GM18505 (cell line): ENCODE results near the gene APOA4.

Source experiments
- ATAC-seq: cut with Tn5 transposase; IDR thresholded peaks from one replicate; pipeline ENCODE4 v1.9.1; 2021; ENCODE audit not compliant: unreplicated experiment
- POLR2A ChIP-seq: IDR thresholded peaks from 4 replicates; pipeline ENCODE4 v1.6.1; 2011; ENCODE audit warnings: borderline replicate concordance; ENCODE audit not compliant: insufficient read depth, insufficient read length; ENCODE audit errors: extremely low read depth

APOA4 gene

DNA sequence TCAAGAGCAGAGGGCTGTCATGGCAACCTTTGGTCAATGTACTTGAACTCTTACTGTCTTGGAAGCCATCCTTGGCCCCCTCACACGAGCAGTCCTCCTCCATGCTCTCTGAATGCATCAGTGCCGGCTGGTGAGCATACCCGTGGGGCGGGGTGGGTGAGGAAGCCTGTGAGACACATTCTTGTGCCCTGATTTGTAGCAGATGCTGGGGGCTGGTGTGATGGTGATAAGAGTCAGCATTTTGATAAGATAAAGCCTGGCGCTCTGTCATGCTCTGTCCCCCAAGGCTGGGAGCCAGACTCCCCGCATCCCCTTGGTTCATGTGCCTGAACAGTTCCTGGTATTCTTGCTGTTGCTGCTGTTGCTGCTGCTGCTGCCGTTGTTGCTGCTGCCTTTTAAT is 34.8 kb upstream of the APOA4 start:
- TF ChIP-seq POLR2A, result no peak
- ATAC-seq, result no peak

DNA sequence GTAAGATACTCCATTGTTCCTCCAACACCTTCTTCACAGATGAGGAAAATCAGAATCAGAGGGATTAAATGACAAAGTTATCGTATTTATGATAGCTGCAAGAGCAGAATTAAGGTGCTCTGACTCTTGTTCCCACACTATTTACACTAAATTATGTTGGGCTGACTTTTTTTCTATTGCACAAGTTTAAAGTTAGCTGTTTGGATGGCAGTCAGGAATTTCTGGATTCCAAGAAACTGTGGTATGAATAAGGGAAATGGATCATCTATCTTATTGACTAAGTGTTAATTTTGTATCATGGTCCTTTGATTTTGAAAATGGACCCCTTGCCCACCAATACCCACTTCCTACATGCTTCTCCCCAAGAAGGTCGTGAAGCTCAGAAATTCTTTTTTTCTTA is 34.2 kb upstream of the APOA4 start:
- TF ChIP-seq POLR2A, result no peak
- ATAC-seq, result no peak

DNA sequence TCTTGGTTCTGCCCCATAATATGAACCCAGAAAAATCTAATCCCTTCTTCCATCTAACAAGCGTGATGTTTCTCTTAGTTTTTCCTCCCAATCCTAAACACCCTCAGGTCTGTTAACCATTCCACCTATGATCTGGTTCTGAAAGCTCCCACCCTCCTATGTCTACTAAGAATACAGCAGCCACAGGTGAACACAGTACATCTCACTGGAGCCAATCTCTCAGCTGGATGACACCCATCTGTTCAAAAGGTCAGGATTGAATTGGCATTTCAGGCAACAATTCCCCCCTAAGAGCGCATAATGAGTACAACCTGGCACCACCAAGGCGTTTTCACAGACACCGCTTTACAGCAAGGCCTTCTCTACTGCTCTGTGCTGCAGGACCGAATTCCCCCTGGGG is 33.3 kb upstream of the APOA4 start:
- ATAC-seq, result no peak
- TF ChIP-seq POLR2A, result no peak

DNA sequence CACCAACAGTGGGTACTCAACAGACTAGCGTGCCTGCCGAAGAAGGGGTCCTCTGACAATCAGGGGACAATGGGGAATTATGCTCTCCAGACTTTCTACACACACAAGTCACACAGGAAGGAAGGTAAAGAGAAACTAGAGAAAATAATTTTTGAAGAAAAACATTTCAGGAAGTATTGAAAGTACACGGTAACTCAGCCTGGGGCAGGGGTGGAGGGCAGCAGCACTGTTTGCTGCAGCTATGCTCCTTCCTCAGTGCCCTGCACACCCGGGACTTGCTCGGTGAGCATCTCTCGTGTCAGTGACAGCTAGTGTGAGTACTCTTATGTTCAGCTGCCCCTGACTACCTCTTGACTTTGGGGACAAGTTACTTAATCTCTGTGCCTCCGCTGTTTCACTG is 32.3 kb upstream of the APOA4 start:
- no peak for TF ChIP-seq POLR2A
- no peak for ATAC-seq

DNA sequence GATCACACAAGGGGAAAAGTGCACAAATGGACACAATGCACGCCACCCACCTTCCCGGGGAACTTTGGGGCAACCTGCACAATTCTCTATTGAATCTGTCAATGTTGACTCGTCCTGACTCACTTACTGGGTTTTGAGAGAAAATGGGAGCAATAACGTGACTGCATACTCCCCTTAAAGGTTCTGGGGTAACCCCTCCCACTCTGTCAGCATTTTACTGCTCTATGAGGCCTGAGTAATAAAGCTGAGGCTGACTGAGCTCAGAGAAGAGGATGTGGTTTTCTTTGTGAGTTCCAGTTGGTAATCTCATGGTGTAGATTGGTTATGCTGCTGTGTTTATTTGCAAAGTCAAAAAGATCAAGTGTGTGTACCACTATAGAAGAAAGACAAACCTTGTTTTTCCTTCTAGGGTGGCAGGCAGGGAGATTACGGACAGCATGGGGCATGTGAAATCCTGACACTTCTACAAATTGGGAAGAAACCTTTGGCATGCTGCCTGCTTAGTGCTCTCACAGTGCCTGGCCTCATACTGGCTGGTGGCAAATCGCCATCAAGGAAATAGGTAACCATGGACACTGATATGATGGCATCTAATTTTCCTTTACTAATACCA is 30.5 kb upstream of the APOA4 start:
- TF ChIP-seq POLR2A, result no peak
- ATAC-seq, result peak; percentile 82

DNA sequence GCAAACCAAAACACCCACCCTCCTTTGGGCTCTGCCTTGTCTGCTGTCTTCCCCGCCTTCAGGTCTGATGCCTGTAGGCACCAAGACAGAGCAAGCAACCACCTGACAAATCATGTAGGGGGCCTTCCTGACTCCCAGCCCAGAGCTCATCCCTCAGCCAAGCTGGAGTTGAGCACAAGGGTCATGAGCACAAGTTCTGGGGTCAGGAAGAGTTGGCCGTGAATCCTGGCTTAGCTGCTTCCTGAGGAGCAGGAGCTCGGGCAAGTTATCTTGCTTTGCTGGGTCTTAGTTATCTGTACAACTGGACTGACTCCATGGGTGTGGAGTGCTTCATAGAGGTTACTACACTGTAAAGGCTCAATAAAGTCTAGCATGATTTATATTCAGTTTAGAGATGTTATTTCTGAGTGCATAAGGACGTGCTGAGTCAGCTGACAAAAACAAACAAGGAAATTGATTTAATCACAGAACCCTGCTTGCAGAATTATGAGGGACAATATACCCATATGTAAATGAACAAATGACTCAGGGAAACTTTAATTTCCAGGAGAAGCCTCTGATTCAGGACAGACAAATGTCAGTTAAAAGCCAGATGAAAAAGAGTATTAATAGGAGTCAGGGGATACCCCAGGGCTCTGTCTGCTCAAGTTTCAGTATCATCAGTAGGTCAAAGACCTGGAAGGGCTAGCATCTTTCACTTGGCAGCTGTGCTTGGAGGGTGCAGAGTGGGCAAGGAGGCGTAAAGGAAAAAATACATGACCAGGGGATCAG is 29.3 kb upstream of the APOA4 start:
- ATAC-seq, result no peak
- TF ChIP-seq POLR2A, result no peak

DNA sequence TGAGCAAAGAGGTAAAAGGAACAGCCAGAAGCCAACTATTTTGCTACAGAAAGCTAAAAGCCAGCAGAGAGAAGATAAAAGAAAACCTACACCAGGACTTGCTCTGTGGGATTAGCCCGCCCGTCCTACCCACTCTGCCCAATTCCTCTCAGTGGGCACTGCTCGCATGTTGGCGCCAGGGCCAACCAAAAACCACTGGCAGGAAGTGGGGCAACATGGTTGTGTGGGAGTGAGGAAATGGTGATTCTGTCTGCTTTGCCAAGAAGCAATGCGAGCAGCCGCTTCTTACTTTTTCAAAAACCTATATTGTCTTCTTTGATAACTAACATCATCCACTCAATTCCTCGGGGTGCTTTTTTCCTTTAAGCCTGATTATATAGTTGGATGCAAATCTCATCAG is 28.5 kb upstream of the APOA4 start:
- no peak for TF ChIP-seq POLR2A
- ATAC-seq, result no peak

DNA sequence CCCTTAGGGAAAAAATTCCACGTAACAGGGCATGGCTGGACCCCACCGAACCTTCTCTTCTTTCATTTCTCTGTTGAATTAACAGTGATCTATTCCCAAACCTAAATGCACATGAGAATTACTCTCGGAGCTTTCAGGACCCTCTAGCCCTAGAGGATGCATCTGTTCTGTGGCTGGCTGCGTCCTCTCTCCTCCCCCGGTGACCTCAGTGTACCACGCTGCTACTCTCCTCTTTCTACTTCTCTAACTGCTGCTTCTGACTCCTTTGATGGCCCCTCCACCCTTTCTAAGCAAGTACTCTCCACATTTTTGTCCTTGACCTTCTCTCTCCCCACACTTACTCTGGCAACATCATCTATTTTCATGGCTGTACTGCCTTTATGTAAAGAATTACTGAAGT is 26.4 kb upstream of the APOA4 start:
- no peak for ATAC-seq
- TF ChIP-seq POLR2A, result no peak

DNA sequence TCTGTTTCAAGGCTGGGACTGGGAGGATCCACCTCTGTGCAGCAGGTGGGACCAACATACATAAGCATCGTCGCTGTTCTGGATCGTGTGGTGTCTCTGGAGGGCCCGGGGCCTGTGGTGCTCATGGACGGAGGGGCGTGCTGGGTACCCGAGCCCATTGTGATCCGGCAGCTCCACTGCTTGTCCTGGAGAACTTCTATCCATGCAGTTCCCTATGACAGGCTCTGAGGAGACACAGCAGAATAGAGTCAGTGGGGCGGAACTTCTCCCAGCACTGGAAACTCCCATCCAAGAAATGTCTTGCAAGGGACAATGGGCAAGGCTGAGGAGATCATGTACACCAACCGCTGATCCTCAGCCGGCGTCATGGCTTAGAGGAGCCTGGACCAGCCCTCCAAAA is 26.0 kb upstream of the APOA4 start:
- TF ChIP-seq POLR2A, result no peak
- no peak for ATAC-seq

DNA sequence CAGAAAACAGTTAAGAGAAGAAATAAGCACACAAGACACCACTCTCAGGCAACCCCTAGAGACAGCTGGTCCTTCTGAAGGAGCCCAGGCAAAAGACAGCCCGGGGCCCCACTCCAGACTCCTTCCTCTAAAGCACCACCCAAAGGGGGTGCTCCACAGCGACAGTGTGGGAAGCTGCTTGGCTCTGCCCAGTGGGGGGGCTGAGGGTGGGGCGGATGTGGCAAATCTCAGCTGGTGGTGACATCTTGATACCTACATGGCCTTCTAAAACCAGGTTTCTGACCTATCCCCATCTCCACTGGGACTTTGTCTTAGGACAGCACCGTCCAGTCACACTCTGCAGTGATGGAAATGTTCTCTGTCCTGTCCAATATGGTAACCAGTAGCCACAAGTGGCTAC is 24.5 kb upstream of the APOA4 start:
- no peak for ATAC-seq
- no peak for TF ChIP-seq POLR2A

DNA sequence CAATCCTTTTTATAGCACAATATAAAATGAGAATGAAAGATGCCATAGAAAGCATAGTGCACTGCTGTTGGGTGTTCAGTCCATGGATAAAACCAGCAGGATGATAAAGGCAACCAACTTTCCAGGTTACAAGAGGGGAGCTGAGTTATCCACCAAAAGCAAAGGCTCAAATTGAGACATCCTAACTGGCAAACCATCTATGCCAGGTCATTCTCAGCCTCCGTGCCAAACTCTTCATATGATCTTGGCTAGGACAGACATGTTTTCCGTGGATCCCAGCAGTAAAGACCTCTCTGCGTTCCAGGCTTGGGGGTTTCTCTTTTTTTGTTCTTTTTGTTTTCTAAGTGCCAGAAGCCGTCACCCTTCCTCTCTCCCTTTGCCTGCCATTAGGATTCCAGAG is 21.6 kb upstream of the APOA4 start:
- no peak for ATAC-seq
- no peak for TF ChIP-seq POLR2A

DNA sequence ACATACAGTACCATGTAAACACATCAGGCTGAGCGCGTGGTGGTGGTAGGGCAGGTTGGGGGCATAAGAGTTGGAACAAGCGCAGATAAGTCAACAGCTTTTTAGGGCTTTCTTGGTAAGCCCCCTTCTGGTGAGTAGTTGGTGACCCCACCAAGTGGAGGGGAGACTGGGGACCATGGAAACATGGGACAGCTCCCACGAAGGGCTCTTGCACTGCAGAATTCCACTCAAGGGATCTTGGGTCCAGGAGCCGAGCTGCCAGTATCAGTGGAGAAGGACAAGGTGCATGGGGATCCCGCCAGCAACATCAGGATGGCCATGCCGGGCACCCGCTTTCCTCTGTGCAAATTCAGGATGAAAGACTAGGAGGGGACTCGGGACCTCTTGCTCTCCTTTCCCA is 20.6 kb upstream of the APOA4 start:
- ATAC-seq, result no peak
- TF ChIP-seq POLR2A, result no peak

DNA sequence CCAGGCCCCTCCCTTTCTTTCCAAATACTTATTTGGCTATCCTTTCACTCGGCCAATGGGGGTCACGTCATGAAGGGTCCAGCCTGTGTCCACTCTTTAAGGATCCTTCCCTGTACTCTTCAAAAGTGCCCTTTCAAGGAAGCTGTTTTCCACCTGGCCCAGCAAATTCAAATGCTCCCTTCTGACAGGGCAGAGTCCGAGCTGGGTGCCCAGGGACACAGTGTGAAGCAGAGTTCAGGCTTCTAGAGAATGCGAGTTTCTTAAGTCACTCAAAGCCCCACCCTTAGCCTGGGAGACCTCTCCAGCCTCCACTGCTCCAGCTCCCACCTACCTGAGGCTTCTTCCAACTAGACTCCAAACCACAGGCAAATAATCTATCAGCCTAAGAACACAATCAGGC is 19.8 kb upstream of the APOA4 start:
- no peak for ATAC-seq
- no peak for TF ChIP-seq POLR2A

DNA sequence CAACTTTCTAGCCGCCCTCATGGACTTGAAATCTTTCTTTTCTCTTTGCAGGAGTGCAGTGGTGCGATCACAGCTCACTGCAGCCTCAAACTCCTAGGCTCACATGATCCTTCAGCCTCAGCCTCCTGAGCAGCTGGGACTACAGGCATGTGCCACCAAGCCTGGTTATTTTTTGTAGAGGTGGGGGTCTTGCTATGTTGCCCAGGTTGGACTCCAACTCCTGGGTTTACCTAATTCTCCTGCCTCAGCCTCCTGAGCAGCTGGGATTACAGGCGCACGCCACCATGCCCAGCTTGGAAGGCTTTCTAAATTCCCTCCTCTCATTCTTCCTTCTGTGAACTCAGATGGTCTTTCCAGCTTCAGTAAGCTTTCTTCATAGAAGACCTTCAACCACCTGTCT is 19.0 kb upstream of the APOA4 start:
- no peak for TF ChIP-seq POLR2A
- no peak for ATAC-seq
